H1 (cell line): ENCODE measurements around the gene ERCC1. TPM values are rescaled to one million over a fixed set of nuclear protein-coding genes. Genes with fewer than 3 reads are reported as not detected.

Experiments used
- CTCF ChIA-PET: fragments of 300-600 bp; sonication (Branson Sonifier 250); formaldehyde crosslinking; loops from one replicate; lab custom pipeline; 2021; ENCODE audit not compliant: partially characterized antibody; lab: Charles Lee
- POLR2A ChIA-PET: fragments of 300-600 bp; sonication (Branson Sonifier 250); formaldehyde crosslinking; loops from one replicate; lab custom pipeline; 2021; ENCODE audit warnings: inconsistent platforms; ENCODE audit not compliant: partially characterized antibody; lab: Charles Lee
- DNase-seq, 2 experiments: peaks; one replicate each; pipeline versions ENCODE4 v3.0.0 to v3.0.0-alpha.2; 2010 to 2022; ENCODE audit warnings: low spot score in 2 of 2, low read depth in 1 of 2, mixed read lengths in 1 of 2
- FAIRE-seq: peaks from 2 replicates; lab custom pipeline; 2011; peaks lifted over from hg19 to GRCh38; lab: Jason Lieb, UNC
- H2AFZ ChIP-seq: 2 replicates; pipeline ENCODE4 v1.8.1; 2012; ENCODE audit warnings: low read length, inconsistent platforms
- H2AK5ac ChIP-seq: 2 replicates; pipeline ENCODE4 v1.6.1; 2013; ENCODE audit warnings: low read depth, low read length
- H2BK120ac ChIP-seq: replicated peaks from 2 replicates; pipeline ENCODE3; 2013; ENCODE audit warnings: low read depth, low read length, inconsistent platforms
- H2BK12ac ChIP-seq: 2 replicates; pipeline ENCODE4 v1.6.1; 2013; ENCODE audit warnings: low read depth, low read length
- H2BK15ac ChIP-seq: 2 replicates; pipeline ENCODE4 v1.6.1; 2013; ENCODE audit warnings: low read length
- H2BK20ac ChIP-seq: 2 replicates; pipeline ENCODE4 v1.6.1; 2013; ENCODE audit warnings: low read length
- H2BK5ac ChIP-seq: 2 replicates; pipeline ENCODE4 v1.6.1; 2013; ENCODE audit warnings: low read depth, low read length
- H3K14ac ChIP-seq: 2 replicates; pipeline ENCODE4 v1.6.1; 2013; ENCODE audit warnings: inconsistent platforms; ENCODE audit not compliant: insufficient read length
- H3K18ac ChIP-seq: 2 replicates; pipeline ENCODE4 v1.6.1; 2013; ENCODE audit warnings: low read length; ENCODE audit errors: extremely low read depth
- H3K23ac ChIP-seq: 2 replicates; pipeline ENCODE4 v1.6.1; 2013; ENCODE audit warnings: inconsistent platforms; ENCODE audit not compliant: insufficient read length
- H3K23me2 ChIP-seq: 2 replicates; pipeline ENCODE4 v1.6.1; 2013; ENCODE audit warnings: low read depth, low read length
- H3K27ac ChIP-seq: 2 replicates; pipeline ENCODE4 v1.6.1; 2011; ENCODE audit warnings: low read depth, low read length, inconsistent platforms
- H3K27me3 ChIP-seq, 4 experiments: replicated peaks in 1 of 4; 1 replicate in 1 of 4; 2 replicates in 3 of 4; pipeline versions ENCODE4 v1.6.1 to v1.8.1; 2011 to 2013; ENCODE audit warnings: low read length in 3 of 4, mild to moderate bottlenecking in 3 of 4, inconsistent platforms in 2 of 4, mixed read lengths in 2 of 4, moderate library complexity in 1 of 4; ENCODE audit not compliant: control insufficient read depth in 3 of 4, insufficient read depth in 3 of 4; ENCODE audit errors: extremely low read depth in 1 of 4
- H3K36me3 ChIP-seq, 4 experiments: 2 replicates each; pipeline versions ENCODE4 v1.6.1 to v1.8.1; 2011 to 2013; ENCODE audit warnings: mild to moderate bottlenecking in 4 of 4, low read length in 3 of 4, moderate library complexity in 2 of 4, control low read depth in 1 of 4, inconsistent platforms in 1 of 4; ENCODE audit not compliant: insufficient read depth in 4 of 4, control insufficient read depth in 2 of 4
- H3K4ac ChIP-seq: replicated peaks from 2 replicates; pipeline ENCODE3; 2013; ENCODE audit warnings: low read length, low read depth, mixed read lengths, inconsistent platforms; ENCODE audit not compliant: insufficient read length
- H3K4me1 ChIP-seq, 4 experiments: replicated peaks in 1 of 4; 1 replicate in 1 of 4; 2 replicates in 3 of 4; pipeline versions ENCODE4 v1.6.1 to v1.8.1; 2011 to 2013; ENCODE audit warnings: low read length in 3 of 4, inconsistent platforms in 2 of 4, mixed read lengths in 1 of 4; ENCODE audit not compliant: insufficient read depth in 4 of 4, control insufficient read depth in 3 of 4
- H3K4me2 ChIP-seq, 2 experiments: 2 replicates each; pipeline versions ENCODE4 v1.6.1 to v1.8.1; 2011 to 2013; ENCODE audit warnings: low read depth in 2 of 2, low read length in 2 of 2, control low read depth in 1 of 2, inconsistent platforms in 1 of 2, mild to moderate bottlenecking in 1 of 2; ENCODE audit not compliant: insufficient read depth in 1 of 2
- H3K4me3 ChIP-seq, 4 experiments: fragments of 200-600, 300-600 bp in 1 of 4; sonication (generic), shearing (Covaris generic), sonication (Bioruptor Twin) in 1 of 4; 2 replicates each; pipeline versions ENCODE4 v1.5.1 to v1.8.1; 2011 to 2016; ENCODE audit warnings: low read length in 4 of 4, low read depth in 3 of 4, control low read depth in 2 of 4, inconsistent platforms in 2 of 4, mild to moderate bottlenecking in 2 of 4, mixed read lengths in 1 of 4, moderate library complexity in 1 of 4; ENCODE audit not compliant: insufficient read depth in 2 of 4; ENCODE audit errors: extremely low read depth in 1 of 4
- H3K56ac ChIP-seq: replicated peaks from 2 replicates; pipeline ENCODE3; 2013; ENCODE audit warnings: low read depth, mild to moderate bottlenecking, mixed read lengths, low read length, inconsistent platforms; ENCODE audit not compliant: insufficient read length
- H3K79me1 ChIP-seq: 2 replicates; pipeline ENCODE4 v1.6.1; 2013; ENCODE audit warnings: low read depth, low read length, control low read depth
- H3K79me2 ChIP-seq, 2 experiments: 2 replicates each; pipeline versions ENCODE4 v1.6.1 to v1.8.1; 2012 to 2013; ENCODE audit warnings: low read length in 2 of 2, mild to moderate bottlenecking in 2 of 2, inconsistent platforms in 1 of 2; ENCODE audit not compliant: insufficient read depth in 2 of 2, control insufficient read depth in 1 of 2
- H3K9ac ChIP-seq, 4 experiments: replicated peaks in 1 of 4; 1 replicate in 1 of 4; 2 replicates in 3 of 4; pipeline versions ENCODE4 v1.6.1 to v1.8.1; 2011 to 2013; ENCODE audit warnings: low read depth in 3 of 4, low read length in 3 of 4, control low read depth in 2 of 4, mild to moderate bottlenecking in 2 of 4, moderate library complexity in 2 of 4, inconsistent platforms in 1 of 4; ENCODE audit errors: extremely low read depth in 1 of 4
- H3K9me3 ChIP-seq, 2 experiments: 2 replicates each; pipeline versions ENCODE4 v1.6.1 to v1.8.1; 2012 to 2013; ENCODE audit warnings: mild to moderate bottlenecking in 2 of 2, moderate library complexity in 2 of 2, control low read depth in 1 of 2, inconsistent platforms in 1 of 2, low read depth in 1 of 2, low read length in 1 of 2, mixed read lengths in 1 of 2; ENCODE audit not compliant: insufficient read depth in 2 of 2
- H4K20me1 ChIP-seq, 2 experiments: replicated peaks in 1 of 2; 2 replicates each; pipeline versions ENCODE3 to v1.8.1; 2011 to 2013; ENCODE audit warnings: inconsistent platforms in 2 of 2, low read length in 2 of 2, mild to moderate bottlenecking in 1 of 2; ENCODE audit not compliant: insufficient read depth in 2 of 2, control insufficient read depth in 1 of 2
- H4K5ac ChIP-seq: 2 replicates; pipeline ENCODE4 v1.6.1; 2013; ENCODE audit warnings: low read length, low read depth, mixed read lengths, inconsistent platforms; ENCODE audit not compliant: insufficient read length
- H4K8ac ChIP-seq: 2 replicates; pipeline ENCODE4 v1.8.0; 2013; ENCODE audit warnings: mild to moderate bottlenecking, moderate library complexity, low read length, inconsistent platforms; ENCODE audit not compliant: insufficient read depth; ENCODE audit errors: extremely low read depth
- H4K91ac ChIP-seq: replicated peaks from 2 replicates; pipeline ENCODE3; 2013; ENCODE audit warnings: low read length, mixed read lengths, inconsistent platforms; ENCODE audit not compliant: insufficient read length
- BRCA1 ChIP-seq: IDR thresholded peaks from 2 replicates; pipeline ENCODE4 v1.6.1; 2012; ENCODE audit warnings: low read depth, low read length, improper control_type of control experiment
- CBX8 ChIP-seq: fragments of 300-800, 300-1000 bp; sonication (generic); IDR thresholded peaks from 2 replicates; pipeline ENCODE4 v1.7.1; 2016; ENCODE audit warnings: low read depth, low read length, borderline replicate concordance
- EGR1 ChIP-seq: IDR thresholded peaks from 2 replicates; pipeline ENCODE4 v1.6.1; 2011; ENCODE audit warnings: low read depth, low read length, borderline replicate concordance
- POLR2AphosphoS5 ChIP-seq: IDR thresholded peaks from 2 replicates; pipeline ENCODE4 v1.6.1; 2011; ENCODE audit warnings: low read depth, low read length
- RBBP5 ChIP-seq: IDR thresholded peaks from 2 replicates; pipeline ENCODE4 v1.7.1; 2012; ENCODE audit warnings: low read depth, mild to moderate bottlenecking, inconsistent platforms, low read length, moderate library complexity, borderline replicate concordance
- RXRA ChIP-seq: IDR thresholded peaks from 2 replicates; pipeline ENCODE4 v1.6.1; 2011; ENCODE audit warnings: low read depth, mild to moderate bottlenecking, low read length, moderate library complexity; ENCODE audit not compliant: insufficient read depth
- SAP30 ChIP-seq: fragments of 300-600 bp; sonication (generic); IDR thresholded peaks from 2 replicates; pipeline ENCODE4 v1.7.1; 2012; ENCODE audit warnings: low read length, moderate library complexity, mild to moderate bottlenecking, inconsistent platforms; ENCODE audit not compliant: insufficient read depth, insufficient replicate concordance
- TAF1 ChIP-seq: IDR thresholded peaks from 2 replicates; pipeline ENCODE4 v1.6.1; 2011; ENCODE audit warnings: mild to moderate bottlenecking, low read depth, low read length
- WGBS, 2 experiments: shearing (Covaris generic) in 1 of 2; methylation state at CpG; one replicate each; pipeline versions ENCODE4 v1.1.6 to v1.1.7; 2013 to 2015; ENCODE audit warnings: low lambda C conversion rate in 2 of 2, mixed read lengths in 2 of 2, inconsistent platforms in 1 of 2, low coverage in 1 of 2, missing lambda C conversion rate in 1 of 2; ENCODE audit not compliant: insufficient replicate concordance in 2 of 2, insufficient coverage in 1 of 2, insufficient read length in 1 of 2; ENCODE audit errors: extremely low coverage in 1 of 2, missing lambda C conversion rate in 1 of 2; 5-methylcytosine and 5-hydroxymethylcytosine counted together
- polyA plus RNA-seq, 7 experiments: library from polyadenylated mRNA; depleted of rRNA in 3 of 7; stranded (reverse) in 5 of 7; unstranded in 2 of 7; fragments of >200 nt in 5 of 7; fragments of 200-250 nt in 2 of 7; gene quantifications; 1 replicate in 5 of 7; 2 replicates in 1 of 7; 4 replicates in 1 of 7; pipeline versions ENCODE4 v1.2.1 to v1.2.3, GENCODE V29; 2011 to 2013; ENCODE audit warnings: missing spikeins in 2 of 7, mixed read lengths in 2 of 7
- total RNA-seq: library from RNA; stranded (reverse); fragmentation: NEBNext Ultra II Directional; extraction: Animal tissue kit (Norgen Biotek cat#: 25700); gene quantifications from 2 replicates; pipeline ENCODE4 v1.2.1, GENCODE V29; 2021
- TF ChIP-seq, protein P1 (sequence below): IDR thresholded peaks from 2 replicates; pipeline ENCODE4 v1.6.1; 2012; ENCODE audit warnings: inconsistent platforms

The ERCC1 gene
- total and polyA plus RNA-seq, 2 of the 8 experiments (the other 6 are each of a cell fraction or from before 2014, with no cell fraction given), result 44.7 to 94.2 TPM

DNA sequence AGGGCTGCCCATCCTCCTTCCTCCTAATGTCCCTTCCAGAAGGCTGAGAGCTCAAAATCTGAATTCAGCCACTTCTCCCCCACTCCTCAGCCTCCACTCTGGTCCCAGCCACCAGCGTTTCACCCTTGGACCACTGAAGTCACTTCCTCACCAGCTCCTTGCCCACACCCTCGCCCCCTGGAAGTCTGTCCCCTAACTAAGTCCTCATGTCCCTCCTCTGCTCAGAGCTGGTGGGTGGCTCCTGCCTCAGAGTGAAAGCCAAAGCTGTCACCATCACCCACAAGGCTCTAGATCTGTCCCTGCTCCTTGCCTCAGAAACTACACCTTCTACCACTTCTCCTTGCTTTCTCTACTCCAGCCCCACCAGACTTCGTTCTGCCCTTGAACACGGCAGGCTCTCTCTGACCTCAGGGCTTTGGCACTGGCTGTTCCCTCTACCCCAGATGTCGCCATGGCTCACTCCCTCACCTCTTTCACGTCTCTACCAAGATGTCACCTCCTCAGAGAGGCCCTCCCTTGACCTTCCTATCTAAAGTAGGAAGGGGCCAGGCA lies 1.7 kb downstream of the ERCC1 start:
- Histone ChIP-seq H2BK15ac (no peak overlapping the region), H3K4ac (no peak overlapping the region), H3K14ac (no peak overlapping the region), H3K4me1 (peaks cover 0 to 11% (median 6%) of the 10 kb centered on the region in 4 experiments; a peak in 6 of 7 replicates), H3K79me2 (peaks cover 0 to 9% of the 10 kb centered on the region in 2 experiments; a peak in 1 of 4 replicates), H4K20me1 (peaks cover 0 to 6% of the 10 kb centered on the region in 2 experiments), H2AK5ac (no peak overlapping the region), H3K9ac (peak overlapping the region in 1 of 4 experiments; percentile 18; a peak in 1 of 7 replicates), H3K23me2 (peaks cover 10% of the 10 kb centered on the region), H2BK120ac (no peak overlapping the region), H3K27ac (no peak overlapping the region), H4K91ac (peak overlapping the region; percentile 42), H3K9me3 (no peaks in the 10 kb centered on the region), H2AFZ (no peak overlapping the region), H2BK5ac (peak overlapping the region; percentile 44; the same call in 1 of the 2 replicates), H3K56ac (no peak overlapping the region), H4K8ac (no peak overlapping the region), H2BK20ac (no peak overlapping the region), H3K4me3 (no peak overlapping the region), H2BK12ac (0 out of 2 replicates have a peak overlapping the region, but pooled peaks have one; percentile 17), H3K36me3 (peaks cover 0 to 10% (median 3%) of the 10 kb centered on the region in 4 experiments; a peak in 5 of 8 replicates), H3K18ac (no peak overlapping the region), H4K5ac (no peak overlapping the region), H3K79me1 (peaks cover 2% of the 10 kb centered on the region; the same call in 1 of the 2 replicates), H3K23ac (no peak overlapping the region), H3K27me3 (no peaks in the 10 kb centered on the region), H3K4me2 (no peak overlapping the region; a peak in 1 of 4 replicates)
- WGBS, 2 experiments, result 85% methylated on average over 6 of the region's 6 CpGs; no CpG with 5 or more reads in 1 of the 2 experiments
- CTCF ChIA-PET, result interaction anchor here (1.0 to 2.4 kb wide), 3 partner anchors 17 to 57 kb away, joined by 3 to 9 read pairs (median 5); no protein-coding TSS in a partner anchor
- POLR2A ChIA-PET, result interaction anchor here (0.8 to 1.3 kb wide), 2 partner anchors 9 to 16 kb away, joined by 4 read pairs; no protein-coding TSS in a partner anchor
- FAIRE-seq (no peak), DNase-seq (no peak)
- TF ChIP-seq POLR2AphosphoS5, result no peak
- no peak for TF ChIP-seq BRCA1
- no peak for TF ChIP-seq RXRA
- no peak for TF ChIP-seq CBX8
- no peak for TF ChIP-seq TAF1
- TF ChIP-seq, protein P1, sequence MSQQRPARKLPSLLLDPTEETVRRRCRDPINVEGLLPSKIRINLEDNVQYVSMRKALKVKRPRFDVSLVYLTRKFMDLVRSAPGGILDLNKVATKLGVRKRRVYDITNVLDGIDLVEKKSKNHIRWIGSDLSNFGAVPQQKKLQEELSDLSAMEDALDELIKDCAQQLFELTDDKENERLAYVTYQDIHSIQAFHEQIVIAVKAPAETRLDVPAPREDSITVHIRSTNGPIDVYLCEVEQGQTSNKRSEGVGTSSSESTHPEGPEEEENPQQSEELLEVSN, result no peak
- no peak for TF ChIP-seq EGR1
- no peak for TF ChIP-seq SAP30
- no peak for TF ChIP-seq RBBP5
